ENCODE data around the gene PRKAA2. TPM values are rescaled to one million over a fixed set of nuclear protein-coding genes. Genes with fewer than 3 reads are reported as not detected.

Gene PRKAA2
- total and polyA plus RNA-seq, 2 of the 13 experiments (the other 11 are each of a cell fraction or from before 2014, with no cell fraction given): 6.0 to 7.5 TPM

DNA sequence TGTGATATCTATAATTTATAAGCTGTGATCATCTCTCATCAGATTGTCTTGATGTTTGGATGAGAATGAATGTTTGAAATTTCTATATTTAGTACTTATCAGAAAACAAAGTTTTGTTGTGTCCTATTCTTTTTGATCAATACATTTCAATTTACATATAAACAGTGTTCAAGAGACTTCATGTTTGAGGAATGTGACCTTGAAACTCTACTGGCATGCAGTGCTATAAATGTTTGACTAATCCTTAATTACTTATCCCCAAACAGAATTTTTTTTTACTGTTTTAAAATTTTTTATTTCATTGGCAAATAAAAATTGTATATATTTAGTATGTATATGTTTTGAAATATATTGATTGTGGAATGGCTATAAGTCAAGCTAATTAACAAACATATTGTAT, 1.5 kb upstream of the PRKAA2 start (continued):
- TF ChIP-seq, protein P1, sequence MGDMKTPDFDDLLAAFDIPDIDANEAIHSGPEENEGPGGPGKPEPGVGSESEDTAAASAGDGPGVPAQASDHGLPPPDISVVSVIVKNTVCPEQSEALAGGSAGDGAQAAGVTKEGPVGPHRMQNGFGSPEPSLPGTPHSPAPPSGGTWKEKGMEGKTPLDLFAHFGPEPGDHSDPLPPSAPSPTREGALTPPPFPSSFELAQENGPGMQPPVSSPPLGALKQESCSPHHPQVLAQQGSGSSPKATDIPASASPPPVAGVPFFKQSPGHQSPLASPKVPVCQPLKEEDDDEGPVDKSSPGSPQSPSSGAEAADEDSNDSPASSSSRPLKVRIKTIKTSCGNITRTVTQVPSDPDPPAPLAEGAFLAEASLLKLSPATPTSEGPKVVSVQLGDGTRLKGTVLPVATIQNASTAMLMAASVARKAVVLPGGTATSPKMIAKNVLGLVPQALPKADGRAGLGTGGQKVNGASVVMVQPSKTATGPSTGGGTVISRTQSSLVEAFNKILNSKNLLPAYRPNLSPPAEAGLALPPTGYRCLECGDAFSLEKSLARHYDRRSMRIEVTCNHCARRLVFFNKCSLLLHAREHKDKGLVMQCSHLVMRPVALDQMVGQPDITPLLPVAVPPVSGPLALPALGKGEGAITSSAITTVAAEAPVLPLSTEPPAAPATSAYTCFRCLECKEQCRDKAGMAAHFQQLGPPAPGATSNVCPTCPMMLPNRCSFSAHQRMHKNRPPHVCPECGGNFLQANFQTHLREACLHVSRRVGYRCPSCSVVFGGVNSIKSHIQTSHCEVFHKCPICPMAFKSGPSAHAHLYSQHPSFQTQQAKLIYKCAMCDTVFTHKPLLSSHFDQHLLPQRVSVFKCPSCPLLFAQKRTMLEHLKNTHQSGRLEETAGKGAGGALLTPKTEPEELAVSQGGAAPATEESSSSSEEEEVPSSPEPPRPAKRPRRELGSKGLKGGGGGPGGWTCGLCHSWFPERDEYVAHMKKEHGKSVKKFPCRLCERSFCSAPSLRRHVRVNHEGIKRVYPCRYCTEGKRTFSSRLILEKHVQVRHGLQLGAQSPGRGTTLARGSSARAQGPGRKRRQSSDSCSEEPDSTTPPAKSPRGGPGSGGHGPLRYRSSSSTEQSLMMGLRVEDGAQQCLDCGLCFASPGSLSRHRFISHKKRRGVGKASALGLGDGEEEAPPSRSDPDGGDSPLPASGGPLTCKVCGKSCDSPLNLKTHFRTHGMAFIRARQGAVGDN (CRISPR knock-in tag; IDR thresholded peaks at IDR 0.05): no peak
- TF ChIP-seq NONO (IDR thresholded peaks at IDR 0.05) (no peak), NONO (CRISPR knock-in tag; conservative IDR thresholded peaks at IDR 0.05) (no peak), FOXP1 (IDR thresholded peaks at IDR 0.05) (no peak), FOXP1 (CRISPR knock-in tag; IDR thresholded peaks at IDR 0.05) (peak; percentile 37; the same call in 1 of the 2 replicates), MIER3 (CRISPR knock-in tag; IDR thresholded peaks at IDR 0.05; ENCODE audit: borderline replicate concordance) (no peak), ZNF556 (CRISPR knock-in tag; IDR thresholded peaks at IDR 0.05; ENCODE audit: borderline replicate concordance) (no peak), AGO2 (optimal IDR thresholded peaks at IDR 0.05; ENCODE audit: low read depth, low read length) (no peak)
- TF ChIP-seq, protein P2, sequence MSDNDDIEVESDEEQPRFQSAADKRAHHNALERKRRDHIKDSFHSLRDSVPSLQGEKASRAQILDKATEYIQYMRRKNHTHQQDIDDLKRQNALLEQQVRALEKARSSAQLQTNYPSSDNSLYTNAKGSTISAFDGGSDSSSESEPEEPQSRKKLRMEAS (IDR thresholded peaks at IDR 0.05): no peak
- TF ChIP-seq, protein P3, sequence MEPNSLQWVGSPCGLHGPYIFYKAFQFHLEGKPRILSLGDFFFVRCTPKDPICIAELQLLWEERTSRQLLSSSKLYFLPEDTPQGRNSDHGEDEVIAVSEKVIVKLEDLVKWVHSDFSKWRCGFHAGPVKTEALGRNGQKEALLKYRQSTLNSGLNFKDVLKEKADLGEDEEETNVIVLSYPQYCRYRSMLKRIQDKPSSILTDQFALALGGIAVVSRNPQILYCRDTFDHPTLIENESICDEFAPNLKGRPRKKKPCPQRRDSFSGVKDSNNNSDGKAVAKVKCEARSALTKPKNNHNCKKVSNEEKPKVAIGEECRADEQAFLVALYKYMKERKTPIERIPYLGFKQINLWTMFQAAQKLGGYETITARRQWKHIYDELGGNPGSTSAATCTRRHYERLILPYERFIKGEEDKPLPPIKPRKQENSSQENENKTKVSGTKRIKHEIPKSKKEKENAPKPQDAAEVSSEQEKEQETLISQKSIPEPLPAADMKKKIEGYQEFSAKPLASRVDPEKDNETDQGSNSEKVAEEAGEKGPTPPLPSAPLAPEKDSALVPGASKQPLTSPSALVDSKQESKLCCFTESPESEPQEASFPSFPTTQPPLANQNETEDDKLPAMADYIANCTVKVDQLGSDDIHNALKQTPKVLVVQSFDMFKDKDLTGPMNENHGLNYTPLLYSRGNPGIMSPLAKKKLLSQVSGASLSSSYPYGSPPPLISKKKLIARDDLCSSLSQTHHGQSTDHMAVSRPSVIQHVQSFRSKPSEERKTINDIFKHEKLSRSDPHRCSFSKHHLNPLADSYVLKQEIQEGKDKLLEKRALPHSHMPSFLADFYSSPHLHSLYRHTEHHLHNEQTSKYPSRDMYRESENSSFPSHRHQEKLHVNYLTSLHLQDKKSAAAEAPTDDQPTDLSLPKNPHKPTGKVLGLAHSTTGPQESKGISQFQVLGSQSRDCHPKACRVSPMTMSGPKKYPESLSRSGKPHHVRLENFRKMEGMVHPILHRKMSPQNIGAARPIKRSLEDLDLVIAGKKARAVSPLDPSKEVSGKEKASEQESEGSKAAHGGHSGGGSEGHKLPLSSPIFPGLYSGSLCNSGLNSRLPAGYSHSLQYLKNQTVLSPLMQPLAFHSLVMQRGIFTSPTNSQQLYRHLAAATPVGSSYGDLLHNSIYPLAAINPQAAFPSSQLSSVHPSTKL (CRISPR knock-in tag; IDR thresholded peaks at IDR 0.05): 0 out of 2 replicates have a peak, but pooled peaks have one; percentile 9

Data from HepG2 (cell line).